HEK293T (cell line): ENCODE measurements around the gene ALDH1A3.

Experiments used
- CTCF ChIA-PET: fragments of 350-600 bp; formaldehyde crosslinking; extraction: SDS; loops from one replicate; lab custom pipeline; 2021; ENCODE audit warnings: antibody characterized with exemption, inconsistent platforms; lab: Yijun Ruan, JAX
- POLR2A ChIA-PET: fragments of 350-600 bp; formaldehyde crosslinking; extraction: SDS; loops from one replicate; lab custom pipeline; 2020; ENCODE audit warnings: antibody characterized with exemption, inconsistent platforms; lab: Yijun Ruan, JAX
- DNase-seq: peaks from one replicate; pipeline ENCODE4 v3.0.0; 2012; ENCODE audit warnings: mixed read lengths; ENCODE audit errors: extremely low spot score
- ARNT ChIP-seq: fragments of 450-650 bp; IDR thresholded peaks from 2 replicates; pipeline ENCODE4 v1.6.1; 2017; ENCODE audit warnings: mild to moderate bottlenecking
- BHLHE40 ChIP-seq: fragments of 450-650 bp; IDR thresholded peaks from 2 replicates; pipeline ENCODE4 v1.6.1; 2016; ENCODE audit warnings: mild to moderate bottlenecking, moderate library complexity, borderline replicate concordance
- CTBP1 ChIP-seq: fragments of 450-650 bp; IDR thresholded peaks from 2 replicates; pipeline ENCODE4 v1.6.1; 2016; ENCODE audit warnings: borderline replicate concordance
- ELF4 ChIP-seq: fragments of 450-650 bp; IDR thresholded peaks from 2 replicates; pipeline ENCODE4 v1.6.1; 2017; ENCODE audit warnings: antibody characterized with exemption
- FOXA1 ChIP-seq: fragments of 450-650 bp; IDR thresholded peaks from 2 replicates; pipeline ENCODE4 v1.6.1; 2016; ENCODE audit warnings: mild to moderate bottlenecking
- FOXK2 ChIP-seq: fragments of 450-650 bp; IDR thresholded peaks from 2 replicates; pipeline ENCODE4 v1.6.1; 2016; ENCODE audit warnings: mild to moderate bottlenecking
- FOXM1 ChIP-seq: fragments of 450-650 bp; IDR thresholded peaks from 2 replicates; pipeline ENCODE4 v1.6.1; 2017; ENCODE audit warnings: mild to moderate bottlenecking, borderline replicate concordance
- HDGF ChIP-seq: fragments of 450-650 bp; IDR thresholded peaks from 2 replicates; pipeline ENCODE4 v1.6.1; 2017; ENCODE audit warnings: antibody characterized with exemption, borderline replicate concordance
- L3MBTL2 ChIP-seq: fragments of 450-650 bp; conservative IDR thresholded peaks from 2 replicates; pipeline ENCODE4 v1.6.1; 2016; ENCODE audit warnings: mild to moderate bottlenecking
- LEF1 ChIP-seq: fragments of 450-650 bp; IDR thresholded peaks from 2 replicates; pipeline ENCODE4 v1.6.1; 2017; ENCODE audit warnings: mild to moderate bottlenecking, borderline replicate concordance
- NFRKB ChIP-seq: fragments of 450-650 bp; IDR thresholded peaks from 2 replicates; pipeline ENCODE4 v1.6.1; 2016; ENCODE audit warnings: mild to moderate bottlenecking, moderate library complexity
- PKNOX1 ChIP-seq: fragments of 450-650 bp; IDR thresholded peaks from 2 replicates; pipeline ENCODE4 v1.6.1; 2016
- SP1 ChIP-seq: fragments of 450-650 bp; IDR thresholded peaks from 2 replicates; pipeline ENCODE4 v1.6.1; 2017
- SUZ12 ChIP-seq: fragments of 450-650 bp; IDR thresholded peaks from 2 replicates; pipeline ENCODE4 v1.6.1; 2016; ENCODE audit warnings: mild to moderate bottlenecking
- TARDBP ChIP-seq: fragments of 450-650 bp; IDR thresholded peaks from 2 replicates; pipeline ENCODE4 v1.6.1; 2016
- ZNF384 ChIP-seq: fragments of 450-650 bp; IDR thresholded peaks from 2 replicates; pipeline ENCODE4 v1.6.1; 2016

ALDH1A3 gene

GRCh38 chr15:100879464-100880138 lies at the start of gene ALDH1A3:
ALDH1A3 (plus strand) TSS chr15:100879831; CDS start chr15:100879908, 77 bp downstream.
- TF ChIP-seq LEF1 (no peak), TARDBP (no peak), L3MBTL2 (no peak), ZNF384 (no peak), FOXA1 (no peak), FOXK2 (no peak), SP1 (no peak), ELF4 (no peak), NFRKB (no peak), PKNOX1 (no peak), FOXM1 (no peak), SUZ12 (no peak), ARNT (no peak), CTBP1 (no peak), HDGF (no peak)
- POLR2A ChIA-PET: interaction anchor here (0.6 to 1.0 kb wide), 2 partner anchors 15 to 21 kb away, joined by 3 to 4 read pairs; no protein-coding TSS in a partner anchor
- CTCF ChIA-PET: no interaction called here
- DNase-seq: peak; percentile 75

DNA sequence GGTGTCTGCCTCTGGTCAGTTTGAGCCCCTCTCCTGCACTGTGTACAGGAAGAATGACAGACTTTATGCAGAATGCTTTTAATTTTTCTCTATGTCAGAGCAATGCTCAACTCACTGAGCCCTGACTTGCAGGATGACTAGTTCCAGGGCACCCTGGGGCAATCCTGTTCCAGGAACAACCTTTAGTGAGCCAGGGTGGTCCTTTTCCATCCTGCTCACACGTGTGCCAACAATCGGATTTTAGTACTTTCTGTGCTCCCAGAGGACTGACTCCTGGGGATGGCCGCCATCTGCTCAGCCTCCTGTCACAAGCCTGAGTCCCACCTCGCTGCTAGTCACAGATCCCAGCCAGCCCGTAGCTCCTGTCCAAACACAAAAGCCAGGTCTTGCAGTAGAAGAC lies 48.2 kb upstream of the ALDH1A3 start:
- POLR2A ChIA-PET: no interaction called here
- DNase-seq: no peak
- CTCF ChIA-PET: no interaction called here
- no peak for TF ChIP-seq FOXM1
- no peak for TF ChIP-seq PKNOX1
- no peak for TF ChIP-seq TARDBP
- TF ChIP-seq SUZ12: no peak
- no peak for TF ChIP-seq L3MBTL2
- TF ChIP-seq NFRKB: no peak
- TF ChIP-seq ELF4: no peak
- TF ChIP-seq LEF1: no peak
- no peak for TF ChIP-seq ARNT
- TF ChIP-seq CTBP1: no peak
- TF ChIP-seq ZNF384: no peak
- no peak for TF ChIP-seq HDGF
- TF ChIP-seq SP1: no peak
- no peak for TF ChIP-seq FOXK2
- no peak for TF ChIP-seq FOXA1
- no peak for TF ChIP-seq BHLHE40

- no peak for TF ChIP-seq PKNOX1
- TF ChIP-seq ARNT: no peak
- TF ChIP-seq BHLHE40: no peak
- no peak for TF ChIP-seq ELF4
- no peak for TF ChIP-seq LEF1
- TF ChIP-seq FOXK2: no peak
- no peak for TF ChIP-seq HDGF
- no peak for TF ChIP-seq CTBP1
- DNase-seq: no peak
- CTCF ChIA-PET: interaction anchor here (0.6 kb wide), 1 partner anchor 259 kb away, joined by 3 read pairs; no protein-coding TSS in a partner anchor
- POLR2A ChIA-PET: no interaction called here
Observed at GRCh38 chr15:100832149-100832942, 47.3 kb upstream of the ALDH1A3 start.

DNA sequence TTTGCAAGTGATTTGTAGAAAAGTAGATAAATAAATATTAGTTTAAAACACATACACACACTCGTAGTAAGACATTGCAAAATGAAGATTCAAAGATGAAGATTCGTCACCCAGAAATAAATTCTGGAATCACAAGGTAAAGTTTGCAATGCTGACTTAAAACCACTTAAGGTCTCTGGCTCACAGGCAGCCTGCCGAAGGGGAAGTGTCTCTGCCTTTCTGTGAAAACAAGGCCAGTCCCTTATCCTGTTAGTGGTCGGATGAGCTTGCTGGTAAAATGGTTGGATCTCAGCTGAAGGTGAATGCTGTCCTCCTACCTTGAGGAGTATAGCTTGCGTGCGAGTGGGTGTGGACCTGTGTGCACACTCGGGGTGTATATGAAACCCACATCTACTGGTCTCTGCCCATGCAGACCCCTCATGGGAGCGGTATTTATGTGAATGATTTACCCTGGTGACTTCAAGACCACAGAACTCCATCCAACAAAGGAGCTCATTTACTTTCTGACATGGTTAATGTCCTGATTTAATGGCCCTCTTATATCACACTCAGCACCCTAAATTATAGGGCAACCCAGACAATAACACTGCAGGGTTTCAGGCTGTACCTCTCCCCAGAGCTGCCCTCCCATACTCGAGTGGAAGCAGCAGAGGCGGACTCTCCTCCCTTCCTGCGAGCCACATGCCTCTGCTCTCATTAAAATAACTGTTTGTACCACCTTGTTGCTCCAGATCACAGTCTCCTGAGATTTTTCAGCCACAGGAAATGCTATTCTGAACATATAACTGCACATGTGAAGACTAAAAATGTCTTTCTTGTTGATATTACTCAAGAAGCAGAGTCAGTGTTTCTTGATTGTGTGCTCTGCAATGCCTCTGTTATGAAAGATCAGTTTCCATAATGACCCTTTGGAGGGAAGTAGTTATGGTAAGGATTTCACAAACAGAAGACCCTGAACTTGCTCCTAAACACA lies 45.9 kb upstream of the ALDH1A3 start:
- ChIA-PET POLR2A (no interaction called here), CTCF (no interaction called here)
- no peak for DNase-seq
- TF ChIP-seq FOXK2 (no peak), ZNF384 (no peak), SUZ12 (no peak), FOXA1 (no peak)

- CTCF ChIA-PET: no interaction called here
- DNase-seq: no peak
- TF ChIP-seq FOXM1 (no peak), BHLHE40 (no peak), HDGF (no peak), ELF4 (no peak), ARNT (no peak), SUZ12 (no peak)
- POLR2A ChIA-PET: no interaction called here
Observed at GRCh38 chr15:100834731-100835130, 44.9 kb upstream of the ALDH1A3 start.
